HepG2 (cell line): Measurements from ENCODE around the gene AHSP. TPM values are rescaled to one million over a fixed set of nuclear protein-coding genes. Genes with fewer than 3 reads are reported as not detected.

ENCODE experiments used
- AGO1 ChIP-seq: fragments of 200-400 bp; formaldehyde crosslinking; IDR thresholded peaks from 2 replicates; pipeline ENCODE4 v1.6.1; 2017; ENCODE audit warnings: mild to moderate bottlenecking, low read depth, low read length, moderate library complexity; ENCODE audit not compliant: poor library complexity, severe bottlenecking
- DMAP1 ChIP-seq: IDR thresholded peaks from 2 replicates; pipeline ENCODE4 v1.6.1; 2016
- EHMT2 ChIP-seq: fragments of 200-600 bp; sonication (generic); IDR thresholded peaks from 2 replicates; pipeline ENCODE4 v1.7.0; 2017; ENCODE audit warnings: antibody characterized with exemption, low read depth, low read length, borderline replicate concordance
- MTF1 ChIP-seq: sonication (generic); formaldehyde crosslinking; IDR thresholded peaks from 2 replicates; pipeline ENCODE4 v1.5.0; 2020; ENCODE audit warnings: missing genetic modification reagents
- POGZ ChIP-seq: sonication (generic); formaldehyde crosslinking; IDR thresholded peaks from 2 replicates; pipeline ENCODE4 v1.4.0; 2020; ENCODE audit warnings: mild to moderate bottlenecking, missing genetic modification reagents
- POLR2AphosphoS5 ChIP-seq: IDR thresholded peaks from 2 replicates; pipeline ENCODE4 v1.6.1; 2012; ENCODE audit warnings: low read depth, low read length
- POLR2G ChIP-seq: fragments of 200-400 bp; formaldehyde crosslinking; IDR thresholded peaks from 2 replicates; pipeline ENCODE4 v1.6.1; 2018; ENCODE audit warnings: mild to moderate bottlenecking, low read depth, low read length, moderate library complexity
- PREB ChIP-seq: sonication (generic); formaldehyde crosslinking; IDR thresholded peaks from 2 replicates; pipeline ENCODE4 v1.4.0; 2020; ENCODE audit warnings: missing genetic modification reagents
- REXO4 ChIP-seq: sonication (generic); formaldehyde crosslinking; IDR thresholded peaks from 2 replicates; pipeline ENCODE4 v1.8.0; 2022; ENCODE audit warnings: missing genetic modification reagents, mild to moderate bottlenecking, borderline replicate concordance
- RXRB ChIP-seq: IDR thresholded peaks from 2 replicates; pipeline ENCODE4 v1.6.1; 2016; ENCODE audit warnings: borderline replicate concordance, missing genetic modification reagents, missing compliant biosample characterization
- SP5 ChIP-seq: IDR thresholded peaks from 2 replicates; pipeline ENCODE4 v1.6.1; 2016; ENCODE audit warnings: low read depth, borderline replicate concordance
- TP53 ChIP-seq: sonication (generic); formaldehyde crosslinking; conservative IDR thresholded peaks from 2 replicates; pipeline ENCODE4 v1.4.0; 2020; ENCODE audit warnings: missing genetic modification reagents
- ZNF143 ChIP-seq: sonication (generic); formaldehyde crosslinking; IDR thresholded peaks from 2 replicates; pipeline ENCODE4 v1.4.0; 2020; ENCODE audit warnings: missing genetic modification reagents
- ZNF609 ChIP-seq: sonication (generic); formaldehyde crosslinking; IDR thresholded peaks from 2 replicates; pipeline ENCODE4 v1.4.0; 2020; ENCODE audit warnings: mild to moderate bottlenecking, missing genetic modification reagents, borderline replicate concordance
- ZSCAN20 ChIP-seq: sonication (generic); formaldehyde crosslinking; IDR thresholded peaks from 2 replicates; pipeline ENCODE4 v1.4.0; 2020; ENCODE audit warnings: missing genetic modification reagents, mild to moderate bottlenecking, borderline replicate concordance
- polyA plus RNA-seq, 8 experiments: library from polyadenylated mRNA; depleted of rRNA in 3 of 8; stranded (reverse) in 7 of 8; unstranded in 1 of 8; fragments of >200 nt; fragmentation: Illumina TruSeq in 4 of 8; extraction: Trizol in 4 of 8; gene quantifications; 2 replicates each; pipeline versions ENCODE4 v1.2.1 to v1.2.3, GENCODE V29; 2011 to 2016; ENCODE audit warnings: low read depth in 4 of 8, missing spikeins in 1 of 8, mixed read lengths in 1 of 8; ENCODE audit not compliant: insufficient read depth in 1 of 8
- total RNA-seq, 5 experiments: library from RNA; depleted of rRNA; stranded (reverse); fragments of >200 nt; fragmentation: Illumina TruSeq; extraction: Trizol; gene quantifications; 2 replicates each; pipeline ENCODE4 v1.2.3, GENCODE V29; 2016; ENCODE audit warnings: low read depth in 1 of 5
- TF ChIP-seq, protein P1 (sequence below): sonication (generic); formaldehyde crosslinking; IDR thresholded peaks from 2 replicates; pipeline ENCODE4 v1.4.0; 2020; ENCODE audit warnings: missing genetic modification reagents
- TF ChIP-seq, protein P2 (sequence below): sonication (generic); formaldehyde crosslinking; IDR thresholded peaks from 2 replicates; pipeline ENCODE4 v1.4.0; 2020; ENCODE audit warnings: missing genetic modification reagents, borderline replicate concordance
- TF ChIP-seq, protein P3 (sequence below): sonication (generic); formaldehyde crosslinking; IDR thresholded peaks from 2 replicates; pipeline ENCODE4 v1.8.0; 2022; ENCODE audit warnings: mild to moderate bottlenecking, missing genetic modification reagents; ENCODE audit not compliant: insufficient replicate concordance

Gene AHSP
- total and polyA plus RNA-seq, 2 of the 13 experiments (the other 11 are each of a cell fraction or from before 2014, with no cell fraction given) = not detected

DNA sequence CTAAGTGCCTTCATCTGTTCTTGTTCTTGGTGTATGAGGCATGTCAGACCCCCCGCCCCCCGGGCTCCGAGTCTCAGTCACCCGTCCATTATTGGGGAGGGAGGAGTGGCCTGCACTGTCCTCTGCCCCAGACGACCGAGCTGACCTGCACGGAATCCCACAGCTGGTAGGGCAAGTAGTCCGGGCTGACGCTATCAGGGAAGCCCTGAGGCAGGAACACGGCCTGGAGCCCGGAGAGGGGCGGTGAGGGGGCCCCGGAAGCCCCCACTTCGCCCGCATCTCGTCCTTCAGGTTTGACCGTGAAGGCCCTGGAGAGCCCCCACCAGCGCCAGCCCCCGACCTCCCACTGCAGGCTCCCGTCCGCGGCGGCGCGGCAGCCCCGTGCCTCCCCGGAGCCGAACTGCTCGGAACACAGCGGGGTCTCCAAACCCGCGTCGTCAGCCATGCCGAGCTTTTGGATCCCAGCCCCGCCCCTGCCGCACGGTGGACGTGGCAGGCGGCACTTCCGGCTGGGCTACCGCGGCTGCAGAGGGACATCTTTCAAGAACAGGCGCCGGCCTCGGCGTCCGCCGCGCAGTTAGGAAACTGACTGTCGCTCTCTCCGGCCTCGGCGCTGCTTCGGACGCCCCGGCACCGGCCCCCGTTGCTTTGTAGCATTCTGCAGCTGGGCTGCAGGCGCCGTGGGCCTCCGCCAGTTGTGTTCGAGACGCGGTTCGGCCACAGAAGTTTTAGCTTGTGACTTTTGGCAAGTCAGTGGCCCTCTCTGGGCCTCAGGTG is 19.6 kb upstream of the AHSP start, which contains the start of gene RUSF1 (continued):
- TF ChIP-seq SP5 (CRISPR knock-in tag) = peak; percentile 76
- peak; percentile 100 for TF ChIP-seq DMAP1
- peak; percentile 71 for TF ChIP-seq AGO1
- TF ChIP-seq, protein P1, sequence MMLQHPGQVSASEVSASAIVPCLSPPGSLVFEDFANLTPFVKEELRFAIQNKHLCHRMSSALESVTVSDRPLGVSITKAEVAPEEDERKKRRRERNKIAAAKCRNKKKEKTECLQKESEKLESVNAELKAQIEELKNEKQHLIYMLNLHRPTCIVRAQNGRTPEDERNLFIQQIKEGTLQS (CRISPR knock-in tag) = peak; percentile 51; the same call in 1 of the 2 replicates
- TF ChIP-seq, protein P2, sequence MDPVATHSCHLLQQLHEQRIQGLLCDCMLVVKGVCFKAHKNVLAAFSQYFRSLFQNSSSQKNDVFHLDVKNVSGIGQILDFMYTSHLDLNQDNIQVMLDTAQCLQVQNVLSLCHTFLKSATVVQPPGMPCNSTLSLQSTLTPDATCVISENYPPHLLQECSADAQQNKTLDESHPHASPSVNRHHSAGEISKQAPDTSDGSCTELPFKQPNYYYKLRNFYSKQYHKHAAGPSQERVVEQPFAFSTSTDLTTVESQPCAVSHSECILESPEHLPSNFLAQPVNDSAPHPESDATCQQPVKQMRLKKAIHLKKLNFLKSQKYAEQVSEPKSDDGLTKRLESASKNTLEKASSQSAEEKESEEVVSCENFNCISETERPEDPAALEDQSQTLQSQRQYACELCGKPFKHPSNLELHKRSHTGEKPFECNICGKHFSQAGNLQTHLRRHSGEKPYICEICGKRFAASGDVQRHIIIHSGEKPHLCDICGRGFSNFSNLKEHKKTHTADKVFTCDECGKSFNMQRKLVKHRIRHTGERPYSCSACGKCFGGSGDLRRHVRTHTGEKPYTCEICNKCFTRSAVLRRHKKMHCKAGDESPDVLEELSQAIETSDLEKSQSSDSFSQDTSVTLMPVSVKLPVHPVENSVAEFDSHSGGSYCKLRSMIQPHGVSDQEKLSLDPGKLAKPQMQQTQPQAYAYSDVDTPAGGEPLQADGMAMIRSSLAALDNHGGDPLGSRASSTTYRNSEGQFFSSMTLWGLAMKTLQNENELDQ (CRISPR knock-in tag) = peak; percentile 15; the same call in 1 of the 2 replicates
- TF ChIP-seq, protein P3, sequence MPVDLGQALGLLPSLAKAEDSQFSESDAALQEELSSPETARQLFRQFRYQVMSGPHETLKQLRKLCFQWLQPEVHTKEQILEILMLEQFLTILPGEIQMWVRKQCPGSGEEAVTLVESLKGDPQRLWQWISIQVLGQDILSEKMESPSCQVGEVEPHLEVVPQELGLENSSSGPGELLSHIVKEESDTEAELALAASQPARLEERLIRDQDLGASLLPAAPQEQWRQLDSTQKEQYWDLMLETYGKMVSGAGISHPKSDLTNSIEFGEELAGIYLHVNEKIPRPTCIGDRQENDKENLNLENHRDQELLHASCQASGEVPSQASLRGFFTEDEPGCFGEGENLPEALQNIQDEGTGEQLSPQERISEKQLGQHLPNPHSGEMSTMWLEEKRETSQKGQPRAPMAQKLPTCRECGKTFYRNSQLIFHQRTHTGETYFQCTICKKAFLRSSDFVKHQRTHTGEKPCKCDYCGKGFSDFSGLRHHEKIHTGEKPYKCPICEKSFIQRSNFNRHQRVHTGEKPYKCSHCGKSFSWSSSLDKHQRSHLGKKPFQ (CRISPR knock-in tag) = peak; percentile 92
- TF ChIP-seq REXO4 (CRISPR knock-in tag) = no peak; the same call in 1 of the 2 replicates
- peak; percentile 95 for TF ChIP-seq POGZ (CRISPR knock-in tag)
- peak; percentile 86; the same call in 1 of the 2 replicates for TF ChIP-seq ZSCAN20
- no peak; the same call in 1 of the 2 replicates for TF ChIP-seq TP53
- TF ChIP-seq ZNF609 = peak; percentile 58
- peak; percentile 86 for TF ChIP-seq RXRB (CRISPR knock-in tag)
- no peak for TF ChIP-seq EHMT2
- TF ChIP-seq POLR2AphosphoS5 = peak; percentile 96
- peak; percentile 34; the same call in 1 of the 2 replicates for TF ChIP-seq MTF1 (CRISPR knock-in tag)
- no peak for TF ChIP-seq PREB (CRISPR knock-in tag)
- peak; percentile 98 for TF ChIP-seq POLR2G
- TF ChIP-seq ZNF143 (CRISPR knock-in tag) = peak; percentile 64
